Activated CD8-positive, alpha-beta memory T cell treated with anti-CD3 and anti-CD28 coated beads for 48 hours (primary cell): ENCODE results near the gene SLC43A3.
A peak's percentile ranks its signal among the peaks of the same experiment; 100 is the strongest.

Source experiments
- DNase-seq, 3 experiments: peaks; one replicate each; pipeline ENCODE4 v3.0.0-alpha.2; 2020; ENCODE audit warnings: low read depth in 2 of 3, low spot score in 2 of 3

Gene SLC43A3

DNA sequence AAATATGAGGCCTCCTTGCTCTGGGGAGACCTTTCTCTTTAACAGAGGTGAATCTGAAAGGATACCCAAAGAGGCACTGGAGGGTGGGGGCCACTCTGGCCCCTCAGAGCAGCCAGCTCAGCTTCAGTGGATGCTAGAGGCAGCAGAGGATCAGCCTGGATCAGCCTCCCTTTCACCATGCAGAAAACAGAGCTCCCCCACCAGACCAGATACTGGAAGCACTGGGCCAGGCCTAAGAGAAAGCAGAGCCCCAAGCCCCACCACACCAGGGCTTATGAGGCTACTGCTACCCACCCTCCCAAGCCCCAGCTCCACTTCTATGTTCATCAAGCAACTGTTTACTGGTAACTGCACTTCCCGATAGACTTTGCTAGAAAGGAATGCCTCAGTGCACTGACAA lies 4.0 kb upstream of the SLC43A3 start:
- DNase-seq = no peak

DNA sequence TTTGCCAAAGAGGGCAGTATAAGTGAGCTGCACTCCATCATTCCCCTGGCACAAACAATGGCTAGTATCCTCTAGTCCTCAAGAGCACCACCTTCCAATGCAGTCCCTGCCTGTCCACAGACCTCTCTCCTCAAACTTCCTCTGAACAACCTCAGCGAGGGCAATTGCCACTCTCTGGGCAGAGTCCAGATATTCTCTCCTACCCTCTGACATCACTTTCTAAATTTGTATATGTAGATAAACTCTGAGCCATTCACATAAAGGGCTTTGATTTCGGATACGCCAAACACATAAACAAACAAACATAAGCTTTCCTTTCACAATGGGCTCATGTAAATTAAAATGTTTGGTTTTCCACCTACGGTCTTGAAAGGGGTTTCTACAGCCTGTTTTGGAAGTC lies 3.0 kb upstream of the SLC43A3 start:
- DNase-seq = no peak

GRCh38 chr11:57428643-57429042 lies 1.7 kb upstream of the SLC43A3 start:
- no peak for DNase-seq

- no peak for DNase-seq
Observed at GRCh38 chr11:57427727-57428082, 784 bp upstream of the SLC43A3 start.

GRCh38 chr11:57426439-57426928 lies 437 bp downstream of the SLC43A3 start:
- no peak for DNase-seq

GRCh38 chr11:57425565-57426438 lies 1.1 kb downstream of the SLC43A3 start:
- peak in 1 of 3 experiments; percentile 21 for DNase-seq

GRCh38 chr11:57424792-57425564 lies 1.9 kb downstream of the SLC43A3 start:
- peak; percentile 55 to 76 (median 70) for DNase-seq

GRCh38 chr11:57424137-57424791 lies 2.7 kb downstream of the SLC43A3 start:
- DNase-seq = no peak

DNA sequence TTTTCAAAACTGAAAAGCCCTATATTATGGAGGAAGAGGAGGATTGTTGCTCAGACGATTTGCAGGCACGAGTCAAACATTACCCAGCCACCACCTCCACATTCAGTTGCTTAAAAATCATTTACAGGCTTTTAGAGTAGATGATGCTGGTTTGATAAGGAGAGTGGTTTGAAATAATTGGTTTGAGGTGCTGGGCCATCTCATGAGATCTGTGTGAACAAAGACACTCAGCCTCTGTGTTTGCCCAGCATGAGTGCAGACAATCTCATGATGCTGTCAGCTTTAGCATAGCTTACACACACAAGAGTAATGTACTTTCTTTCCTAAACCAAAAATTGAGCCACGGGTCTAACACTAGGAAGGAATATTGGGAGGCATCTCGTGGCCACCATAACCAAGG lies 4.3 kb downstream of the SLC43A3 start:
- no peak for DNase-seq

DNA sequence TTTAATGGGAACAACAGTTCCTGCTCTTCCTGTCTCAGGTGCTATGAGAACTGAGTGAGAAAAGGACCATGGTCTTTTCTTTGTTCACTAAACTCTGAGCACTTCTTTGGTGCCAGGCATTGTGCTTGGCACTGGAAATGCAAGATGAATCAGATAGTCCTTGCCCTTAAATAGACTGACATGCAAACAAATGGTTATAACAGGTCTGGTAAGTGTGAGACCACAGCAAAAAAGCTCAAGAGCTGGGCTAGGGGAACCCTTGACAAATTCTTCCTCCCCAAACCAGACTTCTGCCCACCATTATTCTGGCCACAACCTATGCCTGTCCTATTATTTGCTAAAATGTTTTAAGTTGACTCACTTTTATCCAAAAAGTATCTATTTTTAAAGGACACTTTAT lies 5.1 kb downstream of the SLC43A3 start:
- no peak for DNase-seq

DNA sequence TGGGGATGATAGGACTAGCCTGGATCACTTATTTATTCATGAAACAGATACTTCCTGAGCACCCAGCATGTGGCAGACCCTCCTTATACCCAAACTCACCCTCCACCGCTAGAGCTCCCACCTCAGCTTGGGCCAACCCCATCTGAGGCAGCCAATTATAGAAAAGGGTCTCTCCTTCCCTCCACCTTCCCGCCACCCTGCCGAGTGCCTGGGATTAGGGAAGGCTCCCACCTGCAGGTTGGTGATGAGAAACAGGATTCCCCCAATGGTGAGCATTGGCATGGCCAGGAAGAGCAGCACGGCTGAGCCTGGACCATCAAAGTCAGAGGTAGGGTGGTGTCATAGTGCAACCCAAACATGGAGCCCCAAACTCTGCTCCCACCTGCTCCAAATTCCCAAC lies 5.9 kb downstream of the SLC43A3 start:
- no peak for DNase-seq

GRCh38 chr11:57419146-57419545 lies 7.8 kb downstream of the SLC43A3 start:
- no peak for DNase-seq

DNA sequence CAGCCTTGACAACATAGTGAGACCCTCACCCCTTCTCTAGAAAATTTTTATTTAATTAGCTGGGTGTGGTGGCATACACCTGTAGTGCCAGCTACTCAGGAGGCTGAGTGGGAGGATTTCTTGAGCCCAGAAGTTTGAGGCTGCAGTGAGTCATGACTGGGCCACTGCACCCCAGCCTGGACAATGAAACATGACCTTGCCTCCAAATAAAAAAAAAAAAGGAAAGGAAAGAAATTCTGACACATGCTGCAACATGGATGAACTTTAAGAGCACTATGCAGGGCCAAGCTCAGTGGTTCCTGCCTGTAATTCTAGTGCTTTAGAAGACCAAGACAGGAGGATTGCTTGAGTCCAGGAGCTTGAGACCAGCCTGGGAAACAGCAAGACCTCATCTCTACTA lies 8.8 kb downstream of the SLC43A3 start:
- no peak for DNase-seq

- DNase-seq = no peak
Observed at GRCh38 chr11:57417056-57417455, 9.9 kb downstream of the SLC43A3 start.

GRCh38 chr11:57416436-57416835 lies 10.5 kb downstream of the SLC43A3 start:
- DNase-seq = no peak

DNA sequence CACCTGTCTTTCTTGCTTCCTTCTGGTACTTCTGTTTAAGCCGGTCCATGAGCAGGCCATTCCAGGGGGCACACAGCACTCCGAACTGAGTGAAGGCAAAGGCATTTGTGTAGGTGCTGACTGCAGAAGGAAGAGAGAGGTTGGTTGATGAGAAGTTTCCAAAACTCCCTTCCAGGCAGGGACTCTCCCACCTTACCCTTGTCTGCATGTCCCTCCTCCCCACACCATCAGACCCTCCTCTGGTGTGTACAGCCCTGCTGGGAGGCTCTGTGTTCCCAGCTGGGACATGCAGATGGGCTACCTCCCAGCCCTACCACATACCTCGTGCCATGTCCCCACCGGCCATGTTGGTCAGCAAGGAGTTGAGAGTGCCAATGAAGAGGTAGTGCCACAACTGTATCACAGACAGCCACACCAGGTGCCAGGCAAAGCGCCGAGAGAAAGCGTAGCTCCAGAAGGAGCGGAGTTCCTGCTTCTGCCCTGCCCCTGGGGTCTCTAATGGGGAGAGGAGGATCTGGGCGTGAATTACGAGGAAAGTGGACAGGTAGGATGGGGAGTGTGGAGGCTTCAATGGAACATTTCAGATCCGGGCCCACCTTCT lies 12.2 kb downstream of the SLC43A3 start:
- no peak for DNase-seq

- DNase-seq = no peak
Observed at GRCh38 chr11:57413681-57414080, 13.2 kb downstream of the SLC43A3 start.

- no peak for DNase-seq
Observed at GRCh38 chr11:57410287-57410686, 16.6 kb downstream of the SLC43A3 start.

- DNase-seq = no peak
Observed at GRCh38 chr11:57409321-57410100, 17.4 kb downstream of the SLC43A3 start.

DNA sequence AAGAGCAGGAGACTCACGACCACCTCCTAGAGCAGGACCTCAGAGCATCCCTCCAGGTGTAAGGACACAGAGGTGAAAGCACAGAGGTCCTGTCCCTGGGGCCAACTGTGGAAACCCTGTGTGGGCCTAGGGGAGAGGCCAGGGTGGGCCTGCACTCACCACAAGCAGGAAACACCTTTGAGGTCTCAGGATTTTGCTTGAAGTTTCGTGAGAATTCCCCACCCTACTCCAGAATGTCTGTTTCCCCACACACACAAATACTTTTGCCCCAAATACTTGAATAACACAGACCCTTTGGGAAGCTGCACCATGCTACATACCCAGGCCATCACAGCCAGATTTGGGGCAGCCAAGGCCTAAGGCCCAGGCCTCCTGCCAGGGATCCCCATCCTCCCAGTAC lies 18.1 kb downstream of the SLC43A3 start:
- no peak for DNase-seq
